CD4-positive, alpha-beta memory T cell (primary cell): ENCODE results near the gene RAMP2. TPM values are rescaled to one million over a fixed set of nuclear protein-coding genes. Genes with fewer than 3 reads are reported as not detected.

Experiments
- CTCF ChIA-PET: fragments of 350-600 bp; sonication (Branson Sonifier 250); formaldehyde crosslinking; loops from one replicate; lab custom pipeline; 2021; ENCODE audit warnings: inconsistent platforms; ENCODE audit not compliant: partially characterized antibody; lab: Charles Lee
- POLR2A ChIA-PET: fragments of 350-600 bp; sonication (Branson Sonifier 250); formaldehyde crosslinking; loops from one replicate; lab custom pipeline; 2021; ENCODE audit not compliant: partially characterized antibody; lab: Charles Lee
- DNase-seq, 5 donors: peaks; one replicate each; pipeline versions ENCODE4 v3.0.0 to v3.0.0-alpha.2; 2020 to 2022; ENCODE audit warnings: mixed read lengths in 1 of 5
- H3K27ac ChIP-seq: one replicate; pipeline ENCODE4 v1.7.0; 2013; ENCODE audit warnings: low read depth, low read length
- H3K27me3 ChIP-seq: 2 replicates; pipeline ENCODE4 v1.7.0; 2013; ENCODE audit warnings: mild to moderate bottlenecking, low read length, moderate library complexity; ENCODE audit not compliant: insufficient read depth
- H3K36me3 ChIP-seq: 2 replicates; pipeline ENCODE4 v1.7.0; 2013; ENCODE audit warnings: mild to moderate bottlenecking, low read length, moderate library complexity; ENCODE audit not compliant: insufficient read depth
- H3K4me1 ChIP-seq: 2 replicates; pipeline ENCODE4 v1.7.0; 2013; ENCODE audit warnings: mild to moderate bottlenecking, low read length, moderate library complexity; ENCODE audit not compliant: insufficient read depth
- H3K4me3 ChIP-seq, 2 donors: one replicate each; pipeline ENCODE4 v1.7.0; 2013; ENCODE audit warnings: low read length in 2 of 2, mild to moderate bottlenecking in 1 of 2
- H3K9me3 ChIP-seq, 2 donors: one replicate each; pipeline ENCODE4 v1.7.0; 2013; ENCODE audit warnings: low read length in 2 of 2, control low read depth in 1 of 2; ENCODE audit not compliant: control insufficient read depth in 1 of 2
- H3K27ac Mint-ChIP-seq, 7 donors: one replicate each; pipeline ENCODE4 v1.8.0; 2020 to 2021; ENCODE audit warnings: mixed read lengths in 7 of 7, mild to moderate bottlenecking in 6 of 7, inconsistent platforms in 3 of 7, moderate library complexity in 3 of 7
- H3K27me3 Mint-ChIP-seq, 2 donors: one replicate each; pipeline ENCODE4 v1.8.0; 2020 to 2021; ENCODE audit warnings: mixed read lengths in 2 of 2
- H3K36me3 Mint-ChIP-seq, 2 donors: one replicate each; pipeline ENCODE4 v1.8.0; 2020 to 2021; ENCODE audit warnings: mixed read lengths in 2 of 2, inconsistent platforms in 1 of 2, mild to moderate bottlenecking in 1 of 2
- H3K4me1 Mint-ChIP-seq, 4 donors: one replicate each; pipeline ENCODE4 v1.8.0; 2020 to 2021; ENCODE audit warnings: mixed read lengths in 4 of 4, mild to moderate bottlenecking in 1 of 4
- H3K4me3 Mint-ChIP-seq, 8 donors: one replicate each; pipeline ENCODE4 v1.8.0; 2020 to 2021; ENCODE audit warnings: mixed read lengths in 8 of 8, mild to moderate bottlenecking in 7 of 8, moderate library complexity in 6 of 8, inconsistent platforms in 3 of 8
- H3K9me3 Mint-ChIP-seq, 8 donors: one replicate each; pipeline ENCODE4 v1.8.0; 2020 to 2021; ENCODE audit warnings: mixed read lengths in 8 of 8, mild to moderate bottlenecking in 5 of 8, inconsistent platforms in 3 of 8, moderate library complexity in 1 of 8
- intact Hi-C: fragments of 100-400 bp; cut with micrococcal nuclease; formaldehyde crosslinking; loops from one replicate; pipeline ENCODE4 v1.15.1; 2023
- polyA plus RNA-seq, 2 donors: library from polyadenylated mRNA; unstranded; fragments of 300-500 nt; fragmentation: Illumina TruSeq; gene quantifications; one replicate each; pipeline ENCODE4 v1.2.3, GENCODE V29; 2021
- total RNA-seq, 2 experiments: library from RNA; stranded (reverse); gene quantifications; one replicate each; pipeline ENCODE4 v1.2.3, GENCODE V29; 2021

The RAMP2 gene
- total and polyA plus RNA-seq, 4 experiments from 2014 or later: not detected

DNA sequence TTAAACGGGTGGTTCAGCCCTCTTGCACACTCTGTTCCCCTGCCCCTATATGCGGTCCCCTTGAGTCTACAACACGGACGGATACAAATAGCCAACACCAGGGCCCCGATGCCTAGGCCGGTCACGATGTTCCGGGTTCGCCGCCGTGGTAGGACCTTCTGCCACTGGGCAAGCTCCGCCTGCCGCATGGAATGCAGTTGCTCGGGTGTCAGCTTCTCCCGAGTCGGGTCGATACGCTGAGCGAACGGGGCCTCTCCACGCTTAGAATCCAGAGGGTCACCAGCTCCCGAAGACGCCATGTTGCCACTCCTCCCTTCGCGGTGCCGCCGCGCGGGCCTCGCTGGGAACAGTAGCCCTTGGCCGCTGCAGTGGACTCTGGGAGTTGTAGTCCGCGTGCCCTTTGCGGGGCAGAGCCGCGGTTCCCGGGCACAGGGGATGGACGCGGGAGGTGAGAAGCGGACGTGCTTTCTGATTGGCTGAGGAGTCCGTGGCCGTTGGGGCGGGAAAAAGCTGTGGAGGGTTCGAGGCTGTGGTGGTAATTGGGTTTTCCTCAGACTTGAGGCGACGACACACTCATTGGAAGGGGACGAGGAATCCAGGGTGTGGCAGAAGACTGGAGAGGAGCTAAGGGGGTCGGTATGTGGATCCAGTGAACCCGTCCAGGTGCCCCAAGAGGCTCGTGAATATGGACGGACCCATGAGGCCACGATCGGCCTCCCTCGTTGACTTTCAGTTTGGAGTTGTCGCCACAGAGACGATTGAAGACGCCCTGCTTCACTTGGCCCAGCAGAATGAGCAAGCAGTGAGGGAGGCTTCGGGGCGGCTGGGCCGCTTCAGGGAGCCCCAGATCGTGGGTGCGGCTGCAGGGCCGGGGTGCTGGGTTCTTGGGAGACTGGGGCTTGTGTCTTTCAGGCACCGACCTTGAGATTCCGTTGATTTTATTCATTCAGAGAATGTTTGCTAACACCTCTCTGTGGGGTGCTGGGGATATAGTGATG is 37.7 kb downstream of the RAMP2 start, which contains the start of the genes CNTD1 and COA3:
Gene CNTD1 (plus strand): TSS at position 479 of the 998 bp plus-strand sequence. CDS start 207 bp downstream, at position 686.
Gene COA3 (minus strand): TSS at position 322 of the 998 bp plus-strand sequence. CDS start 23 bp downstream, at position 299.
- peak; percentile 58 to 70 (median 68) for DNase-seq
- Mint-ChIP-seq H3K27me3 (no peaks in the 10 kb centered on the region), H3K4me1 (peaks cover 12 to 24% (median 17%) of the 10 kb centered on the region in 4 donors), H3K27ac (peak within 1 kb of the TSS in 6 of 7 donors; percentile 9 to 94 (median 92)), H3K9me3 (no peaks in the 10 kb centered on the region), H3K36me3 (peaks cover 6 to 8% of the 10 kb centered on the region in 2 donors), H3K4me3 (peak within 1 kb of the TSS; percentile 93 to 98 (median 95))
- peak within 1 kb of the TSS; percentile 47 for H3K27ac ChIP-seq
- H3K36me3 ChIP-seq: no peaks in the 10 kb centered on the region
- POLR2A ChIA-PET: interaction anchor here (0.6 to 2.0 kb wide), 8 partner anchors 9 to 199 kb away, joined by 3 to 9 read pairs (median 5); partner anchors contain the start of genes BECN1, RETREG3, RPL27 and TUBG1
- CTCF ChIA-PET: interaction anchor here (1.1 to 1.6 kb wide), 3 partner anchors 19 to 25 kb away, joined by 3 to 4 read pairs (median 4); partner anchors contain the start of gene BECN1
- intact Hi-C loops: loop anchor here (1.0 kb wide), 1 partner anchor 54 kb away; no protein-coding TSS in a partner anchor
- no peaks in the 10 kb centered on the region for H3K27me3 ChIP-seq
- H3K4me1 ChIP-seq: peaks cover 16% of the 10 kb centered on the region
- no peaks in the 10 kb centered on the region for H3K9me3 ChIP-seq
- H3K4me3 ChIP-seq: peak within 1 kb of the TSS; percentile 26 to 92

DNA sequence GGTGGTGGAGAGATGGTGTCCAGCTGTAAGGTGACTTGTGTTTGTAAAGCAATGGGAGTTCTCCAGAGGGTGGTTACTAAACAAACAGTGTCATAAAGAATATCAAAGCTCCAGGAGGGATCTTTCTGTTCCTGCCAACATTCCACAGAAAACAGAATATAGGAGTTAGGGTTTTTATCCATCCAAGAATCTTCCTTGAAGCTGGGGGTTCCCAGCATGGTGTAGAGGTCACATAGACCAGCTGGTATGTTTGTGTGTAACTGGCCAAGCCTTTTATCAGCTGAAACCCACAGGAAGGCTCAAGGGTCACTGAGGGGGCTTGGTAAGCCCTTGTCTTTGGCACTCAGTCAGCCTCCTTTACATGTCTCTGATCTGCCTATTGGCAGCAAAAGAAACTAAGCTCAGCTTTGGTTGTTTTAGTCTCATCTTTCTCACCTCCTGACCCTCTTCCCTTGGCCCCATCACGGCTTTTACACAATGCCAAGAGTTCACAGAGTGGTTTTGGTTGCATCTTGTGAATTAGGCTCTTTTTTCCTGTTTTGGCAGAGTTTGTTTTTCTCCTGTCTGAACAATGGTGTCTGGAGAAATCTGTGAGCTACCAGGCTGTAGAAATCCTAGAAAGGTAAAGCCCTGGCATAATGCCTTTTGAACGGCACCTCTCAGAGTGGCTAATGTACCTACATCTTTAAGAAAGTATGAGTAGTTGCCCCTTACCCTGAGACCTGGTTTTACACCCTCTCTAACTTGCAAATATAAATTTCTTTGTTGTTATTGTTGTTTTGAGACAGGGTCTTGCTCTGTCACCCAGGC is 42.3 kb downstream of the RAMP2 start:
- ChIA-PET POLR2A (no interaction called here), CTCF (interaction anchor here (0.6 to 1.4 kb wide), 4 partner anchors 15 to 1561 kb away, joined by 3 to 5 read pairs (median 4); partner anchors contain the start of gene BECN1)
- Mint-ChIP-seq H3K4me3 (no peak overlapping the region), H3K27me3 (no peaks in the 10 kb centered on the region), H3K36me3 (peaks cover 0 to 3% of the 10 kb centered on the region in 2 donors), H3K9me3 (no peaks in the 10 kb centered on the region), H3K27ac (no peak overlapping the region), H3K4me1 (peaks cover 4 to 7% (median 6%) of the 10 kb centered on the region in 4 donors)
- no peak for DNase-seq
- H3K9me3 ChIP-seq: no peaks in the 10 kb centered on the region
- H3K27ac ChIP-seq: no peak overlapping the region
- H3K4me3 ChIP-seq: no peak overlapping the region
- intact Hi-C loops: no loop called here
- H3K36me3 ChIP-seq: no peaks in the 10 kb centered on the region
- H3K27me3 ChIP-seq: no peaks in the 10 kb centered on the region
- peaks cover 6% of the 10 kb centered on the region for H3K4me1 ChIP-seq

DNA sequence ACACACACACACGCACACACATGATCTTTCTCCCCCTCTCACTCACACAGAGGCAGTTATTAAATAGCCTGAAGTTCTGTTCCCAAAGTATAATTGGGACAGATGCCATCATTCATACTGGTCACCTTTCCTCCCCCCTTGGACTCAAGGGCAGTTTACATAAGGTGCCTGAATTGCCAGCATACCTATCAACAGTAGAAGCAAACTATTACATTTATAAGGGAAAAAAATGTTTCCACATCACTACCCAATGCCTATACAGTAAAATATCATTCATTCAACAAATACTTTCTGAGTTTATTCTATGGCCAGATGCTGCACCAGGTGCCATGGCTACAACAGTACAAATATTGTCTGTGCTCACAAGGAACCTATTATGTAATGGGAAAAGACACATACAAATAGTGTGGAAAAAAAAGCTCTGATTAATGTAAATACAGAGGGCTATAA is 43.9 kb downstream of the RAMP2 start:
- Mint-ChIP-seq H3K27ac (peak overlapping the region in 1 of 7 donors; percentile 57), H3K4me3 (no peak overlapping the region)
- POLR2A ChIA-PET: no interaction called here

GRCh38 chr17:42806249-42806648 is 45.2 kb downstream of the RAMP2 start:
- no peak overlapping the region for H3K27ac Mint-ChIP-seq
- no peaks in the 10 kb centered on the region for H3K4me1 ChIP-seq
- H3K9me3 Mint-ChIP-seq: no peaks in the 10 kb centered on the region
- H3K27me3 Mint-ChIP-seq: no peaks in the 10 kb centered on the region
- H3K4me3 Mint-ChIP-seq: no peak overlapping the region
- ChIA-PET CTCF (interaction anchor here (1.5 kb wide), 1 partner anchor 16 kb away, joined by 4 read pairs; no protein-coding TSS in a partner anchor), POLR2A (interaction anchor here (1.1 kb wide), 1 partner anchor 9 kb away, joined by 5 read pairs; no protein-coding TSS in a partner anchor)
- no peak overlapping the region for H3K27ac ChIP-seq
- H3K4me3 ChIP-seq: no peak overlapping the region
- peaks cover 12% of the 10 kb centered on the region for H3K36me3 ChIP-seq
- H3K27me3 ChIP-seq: no peaks in the 10 kb centered on the region
- H3K36me3 Mint-ChIP-seq: peaks cover 10 to 18% of the 10 kb centered on the region in 2 donors
- no peak for DNase-seq
- no peaks in the 10 kb centered on the region for H3K4me1 Mint-ChIP-seq
- intact Hi-C loops: no loop called here
- H3K9me3 ChIP-seq: no peaks in the 10 kb centered on the region

More for the DNA sequence above, 43.9 kb downstream of the RAMP2 start:
- intact Hi-C loops: no loop called here
- DNase-seq: no peak
- no peaks in the 10 kb centered on the region for H3K27me3 Mint-ChIP-seq
- H3K4me1 Mint-ChIP-seq: no peaks in the 10 kb centered on the region
- Histone ChIP-seq H3K4me1 (no peaks in the 10 kb centered on the region), H3K4me3 (no peak overlapping the region), H3K27ac (no peak overlapping the region), H3K9me3 (no peaks in the 10 kb centered on the region), H3K36me3 (no peaks in the 10 kb centered on the region), H3K27me3 (no peaks in the 10 kb centered on the region)
- H3K36me3 Mint-ChIP-seq: peaks cover 1 to 7% of the 10 kb centered on the region in 2 donors
- CTCF ChIA-PET: interaction anchor here (1.3 kb wide), 1 partner anchor 41 kb away, joined by 4 read pairs; no protein-coding TSS in a partner anchor
- no peaks in the 10 kb centered on the region for H3K9me3 Mint-ChIP-seq

- ChIA-PET CTCF (interaction anchor here (2.6 kb wide), 1 partner anchor 10 kb away, joined by 7 read pairs; no protein-coding TSS in a partner anchor), POLR2A (no interaction called here)
- no peaks in the 10 kb centered on the region for H3K4me1 Mint-ChIP-seq
- H3K27me3 Mint-ChIP-seq: no peaks in the 10 kb centered on the region
- no peak overlapping the region for H3K4me3 Mint-ChIP-seq
- no peaks in the 10 kb centered on the region for H3K27me3 ChIP-seq
- H3K9me3 ChIP-seq: no peaks in the 10 kb centered on the region
- intact Hi-C loops: no loop called here
- no peak for DNase-seq
- no peak overlapping the region for H3K27ac ChIP-seq
- peaks cover 25 to 33% of the 10 kb centered on the region in 2 donors for H3K36me3 Mint-ChIP-seq
- no peaks in the 10 kb centered on the region for H3K9me3 Mint-ChIP-seq
- peak overlapping the region in 3 of 7 donors; percentile 32 to 36 (median 32) for H3K27ac Mint-ChIP-seq
- H3K4me1 ChIP-seq: no peaks in the 10 kb centered on the region
- H3K36me3 ChIP-seq: peaks cover 27% of the 10 kb centered on the region
- H3K4me3 ChIP-seq: no peak overlapping the region
These were observed 48.2 kb downstream of the RAMP2 start for GRCh38 chr17:42809250-42809649.
